MV-4-11 (cell line): ENCODE measurements around the gene CARD6.
"Not testable (repeated sequence)": the region's sequence is repeated elsewhere in the genome, so short reads cannot be mapped to it uniquely, and the experiment has no call there.

Source experiments
- DNase-seq: peaks from one replicate; lab custom pipeline; 2025; lab: John Stamatoyannopoulos, UW

CARD6 gene

GRCh38 chr5:40875958-40876357, 34.8 kb downstream of the CARD6 start:
- no peak for DNase-seq

- DNase-seq, result no peak
Measured at GRCh38 chr5:40877371-40877988, 36.3 kb downstream of the CARD6 start.

GRCh38 chr5:40879163-40879942, 38.2 kb downstream of the CARD6 start:
- peak; percentile 33 for DNase-seq

- DNase-seq, result no peak
Measured at GRCh38 chr5:40882291-40882690, 41.1 kb downstream of the CARD6 start.

GRCh38 chr5:40883051-40883450, 41.9 kb downstream of the CARD6 start:
- DNase-seq, result not testable (repeated sequence)

GRCh38 chr5:40895440-40896425, 54.6 kb downstream of the CARD6 start:
- not testable (repeated sequence) for DNase-seq

GRCh38 chr5:40904205-40904993, 63.2 kb downstream of the CARD6 start:
- peak; percentile 56 for DNase-seq

GRCh38 chr5:40904994-40905306, 63.8 kb downstream of the CARD6 start:
- no peak for DNase-seq

- DNase-seq, result no peak
Measured at GRCh38 chr5:40906351-40906751, 65.2 kb downstream of the CARD6 start.

GRCh38 chr5:40909264-40909663, 68.1 kb downstream of the CARD6 start, which contains the start of gene C7:
Gene C7, plus strand, starts transcription at chr5:40909497. Its CDS starts 114 bp downstream, at chr5:40909611.
- DNase-seq, result no peak

- no peak for DNase-seq
Measured at GRCh38 chr5:40909723-40910122, 68.6 kb downstream of the CARD6 start.
